ENCODE data around the gene CDK8. TPM values are rescaled to one million over a fixed set of nuclear protein-coding genes. Genes with fewer than 3 reads are reported as not detected.

Gene CDK8
- total and polyA plus RNA-seq, 9 of the 15 experiments (the other 6 are each of a cell fraction or from before 2014, with no cell fraction given), result 11.3 to 33.7 (median 20.3) TPM

- POLR2A ChIA-PET, result no interaction called here
- H3K36me3 ChIP-seq (ENCODE audit: control insufficient read depth, insufficient read depth, low read length), result peaks cover 86% of the 10 kb centered on the region
- intact Hi-C loops (cut with micrococcal nuclease) (no loop called here), in situ Hi-C loops (cut with MboI) (no loop called here)
- H3K27ac ChIP-seq (ENCODE audit: extremely low read depth, low read depth, low read length), result no peak overlapping the region
- H3K27me3 ChIP-seq (ENCODE audit: control insufficient read depth in 2 of 2, insufficient read depth in 2 of 2, low read length in 2 of 2), result no peaks in the 10 kb centered on the region
- no peaks in the 10 kb centered on the region for H3K9me1 ChIP-seq (ENCODE audit: control insufficient read depth, insufficient read depth, low read length)
- no peaks in the 10 kb centered on the region for H3K9me3 ChIP-seq (replicated peaks; ENCODE audit: control insufficient read depth, insufficient read depth, low read depth, low read length)
- no peak for FAIRE-seq
- H3K4me1 ChIP-seq (replicated peaks in 1 of 2; ENCODE audit: control insufficient read depth in 2 of 2, insufficient read depth in 2 of 2, low read length in 2 of 2), result peaks cover 0 to 6% of the 10 kb centered on the region in 2 experiments; a peak in 2 of 5 replicates
- no peaks in the 10 kb centered on the region for H4K20me1 ChIP-seq (replicated peaks; ENCODE audit: control insufficient read depth, insufficient read depth, low read length)
- H2AFZ ChIP-seq (ENCODE audit: low read depth, low read length), result no peak overlapping the region
- no peak overlapping the region for H3K4me2 ChIP-seq (ENCODE audit: insufficient read depth, low read length)
- H3K9ac ChIP-seq (ENCODE audit: insufficient read depth in 1 of 2, low read depth in 2 of 2, low read length in 2 of 2), result no peak overlapping the region
- 95% methylated on average over 2 of the region's 2 CpGs for WGBS (ENCODE audit: insufficient coverage, low coverage, missing lambda C conversion rate)
- DNase-seq (ENCODE audit: extremely low read depth in 1 of 4, low spot score in 3 of 4), result no peak
- no peak for ATAC-seq
- H3K79me2 ChIP-seq (ENCODE audit: control insufficient read depth, insufficient read depth, low read length), result peaks cover 20% of the 10 kb centered on the region
- CTCF ChIA-PET (ENCODE audit: low intra/inter-chr PET ratio), result no interaction called here
- BruUV-seq (replicated peaks), result no TSS peak
- TF ChIP-seq SUPT5H (IDR thresholded peaks at IDR 0.05), result no peak
- no peak for TF ChIP-seq SRSF3 (IDR thresholded peaks at IDR 0.05; ENCODE audit: insufficient read depth, low read length)
- no peak for TF ChIP-seq ZKSCAN3 (CRISPR knock-in tag; IDR thresholded peaks at IDR 0.05)
- TF ChIP-seq KDM4B (IDR thresholded peaks at IDR 0.05; ENCODE audit: borderline replicate concordance in 2 of 2, low read depth in 1 of 2), result no peak
- no peak for TF ChIP-seq FOXK2 (conservative IDR thresholded peaks at IDR 0.05 in 1 of 2, IDR thresholded peaks at IDR 0.05 in 1 of 2; ENCODE audit: low read depth in 2 of 2)
- no peak for TF ChIP-seq TFAP4 (CRISPR knock-in tag; IDR thresholded peaks at IDR 0.05; ENCODE audit: borderline replicate concordance)
- H3K4me3 ChIP-seq, result no peak overlapping the region
Observed at GRCh38 chr13:26216042-26216441, 37.9 kb upstream of the CDK8 start.

Measured in K562 (cell line).